Measurements from ENCODE around the gene TRIM34.
A peak's percentile ranks its signal among the peaks of the same experiment; 100 is the strongest.
"Not testable (repeated sequence)": the region's sequence is repeated elsewhere in the genome, so short reads cannot be mapped to it uniquely, and the experiment has no call there.

The TRIM34 gene

GRCh38 chr11:5639953-5640352 is 15.2 kb downstream of the TRIM34 start:
- Mint-ChIP-seq H3K9me3 (no peaks in the 10 kb centered on the region), H3K27ac (no peak overlapping the region), H3K27me3 (ENCODE audit: low read depth) (no peaks in the 10 kb centered on the region), H3K4me1 (ENCODE audit: low read depth) (peaks cover 6% of the 10 kb centered on the region), H3K4me3 (no peak overlapping the region), H3K36me3 (ENCODE audit: low read depth) (peaks cover 28% of the 10 kb centered on the region)
- no peak for DNase-seq (ENCODE audit: low spot score)

GRCh38 chr11:5643585-5643984 is 18.8 kb downstream of the TRIM34 start:
- DNase-seq (ENCODE audit: low spot score) = no peak
- Mint-ChIP-seq H3K4me3 (no peak overlapping the region), H3K27ac (no peak overlapping the region), H3K36me3 (ENCODE audit: low read depth) (peaks cover 18% of the 10 kb centered on the region), H3K9me3 (no peaks in the 10 kb centered on the region), H3K4me1 (ENCODE audit: low read depth) (peaks cover 6% of the 10 kb centered on the region), H3K27me3 (ENCODE audit: low read depth) (no peaks in the 10 kb centered on the region)

GRCh38 chr11:5646139-5646538 is 21.3 kb downstream of the TRIM34 start:
- no peak for DNase-seq (ENCODE audit: low spot score)
- Mint-ChIP-seq H3K27me3 (ENCODE audit: low read depth) (no peaks in the 10 kb centered on the region), H3K4me3 (no peak overlapping the region), H3K27ac (no peak overlapping the region), H3K9me3 (no peaks in the 10 kb centered on the region), H3K4me1 (ENCODE audit: low read depth) (peaks cover 6% of the 10 kb centered on the region), H3K36me3 (ENCODE audit: low read depth) (peaks cover 12% of the 10 kb centered on the region)

GRCh38 chr11:5655474-5655873 is 30.7 kb downstream of the TRIM34 start:
- Mint-ChIP-seq H3K27ac (no peak overlapping the region), H3K9me3 (peaks cover 3% of the 10 kb centered on the region), H3K36me3 (ENCODE audit: low read depth) (peaks cover 2% of the 10 kb centered on the region), H3K4me3 (no peak overlapping the region), H3K27me3 (ENCODE audit: low read depth) (no peaks in the 10 kb centered on the region), H3K4me1 (ENCODE audit: low read depth) (no peaks in the 10 kb centered on the region)
- DNase-seq (ENCODE audit: low spot score) = no peak

GRCh38 chr11:5656956-5657355 is 32.2 kb downstream of the TRIM34 start:
- not testable (repeated sequence) for H3K36me3 Mint-ChIP-seq (ENCODE audit: low read depth); H3K9me3 Mint-ChIP-seq; H3K27ac Mint-ChIP-seq; H3K4me3 Mint-ChIP-seq; H3K27me3 Mint-ChIP-seq (ENCODE audit: low read depth); H3K4me1 Mint-ChIP-seq (ENCODE audit: low read depth); DNase-seq (ENCODE audit: low spot score)

DNA sequence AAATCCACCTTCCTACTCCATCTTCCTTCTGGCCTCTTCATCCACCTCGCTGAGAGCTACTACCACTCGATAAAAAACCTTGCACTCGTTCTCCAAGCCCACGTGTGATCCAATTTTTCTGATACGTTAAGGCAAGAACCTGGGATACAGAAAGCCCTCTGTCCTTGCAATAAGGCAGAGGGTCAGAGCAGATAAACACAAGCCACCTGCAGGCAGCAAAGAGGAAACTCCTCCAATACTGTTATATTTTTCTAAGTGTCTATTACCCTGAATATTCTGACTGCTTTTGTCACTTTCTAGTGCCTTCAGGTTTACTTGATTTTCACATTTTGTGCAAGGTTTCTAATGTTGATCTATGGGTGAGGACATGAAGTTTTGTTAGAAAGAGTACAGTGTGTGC is 33.5 kb downstream of the TRIM34 start:
- Mint-ChIP-seq H3K27ac (no peak overlapping the region), H3K4me3 (no peak overlapping the region), H3K4me1 (ENCODE audit: low read depth) (no peaks in the 10 kb centered on the region), H3K27me3 (ENCODE audit: low read depth) (no peaks in the 10 kb centered on the region), H3K9me3 (peaks cover 3% of the 10 kb centered on the region), H3K36me3 (ENCODE audit: low read depth) (peaks cover 2% of the 10 kb centered on the region)
- no peak for DNase-seq (ENCODE audit: low spot score)

GRCh38 chr11:5663511-5663910 is 38.7 kb downstream of the TRIM34 start:
- Mint-ChIP-seq H3K4me3 (no peak overlapping the region), H3K9me3 (no peaks in the 10 kb centered on the region), H3K36me3 (ENCODE audit: low read depth) (peaks cover 19% of the 10 kb centered on the region), H3K27me3 (ENCODE audit: low read depth) (no peaks in the 10 kb centered on the region), H3K4me1 (ENCODE audit: low read depth) (no peaks in the 10 kb centered on the region), H3K27ac (no peak overlapping the region)
- DNase-seq (ENCODE audit: low spot score) = no peak

- Mint-ChIP-seq H3K9me3 (no peaks in the 10 kb centered on the region), H3K27ac (no peak overlapping the region), H3K4me1 (ENCODE audit: low read depth) (no peaks in the 10 kb centered on the region), H3K36me3 (ENCODE audit: low read depth) (peaks cover 29% of the 10 kb centered on the region), H3K27me3 (ENCODE audit: low read depth) (no peaks in the 10 kb centered on the region), H3K4me3 (no peak overlapping the region)
- DNase-seq (ENCODE audit: low spot score) = no peak
Measured at GRCh38 chr11:5665051-5665570, 40.3 kb downstream of the TRIM34 start.

DNA sequence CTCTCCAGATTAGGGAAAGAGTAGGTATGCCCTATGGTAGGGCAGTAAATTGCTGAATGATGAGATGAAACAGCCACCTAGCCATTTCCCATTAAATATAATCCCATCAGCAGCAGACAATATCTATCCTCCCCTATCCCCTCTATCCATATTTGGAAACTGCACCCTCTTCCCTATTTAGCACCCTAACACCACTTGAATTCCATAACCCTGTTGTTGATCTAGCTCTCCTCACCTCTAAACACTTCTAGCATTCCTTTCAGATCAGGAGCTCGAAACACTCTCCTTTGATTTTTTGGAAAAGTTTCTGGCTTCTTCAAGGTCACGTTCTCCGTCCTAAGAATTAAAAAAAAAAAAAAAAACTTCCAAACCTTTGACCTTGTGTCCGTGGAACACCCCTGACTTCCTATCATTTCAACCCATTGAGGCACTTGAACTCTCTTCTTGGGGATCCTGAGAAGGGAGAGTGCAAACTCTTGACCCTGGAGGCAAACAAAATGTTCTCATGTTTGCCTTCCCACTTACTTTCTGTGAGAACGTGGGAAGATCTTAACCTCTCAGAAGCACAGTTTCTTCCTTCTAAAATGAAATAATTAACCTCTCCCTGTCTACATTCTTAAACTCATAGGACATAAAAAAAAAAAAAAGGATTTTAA is 41.1 kb downstream of the TRIM34 start:
- H3K9me3 Mint-ChIP-seq = no peaks in the 10 kb centered on the region
- DNase-seq (ENCODE audit: low spot score) = no peak
- no peaks in the 10 kb centered on the region for H3K27me3 Mint-ChIP-seq (ENCODE audit: low read depth)
- H3K27ac Mint-ChIP-seq = no peak overlapping the region
- peaks cover 35% of the 10 kb centered on the region for H3K36me3 Mint-ChIP-seq (ENCODE audit: low read depth)
- H3K4me1 Mint-ChIP-seq (ENCODE audit: low read depth) = no peaks in the 10 kb centered on the region
- no peak overlapping the region for H3K4me3 Mint-ChIP-seq

DNA sequence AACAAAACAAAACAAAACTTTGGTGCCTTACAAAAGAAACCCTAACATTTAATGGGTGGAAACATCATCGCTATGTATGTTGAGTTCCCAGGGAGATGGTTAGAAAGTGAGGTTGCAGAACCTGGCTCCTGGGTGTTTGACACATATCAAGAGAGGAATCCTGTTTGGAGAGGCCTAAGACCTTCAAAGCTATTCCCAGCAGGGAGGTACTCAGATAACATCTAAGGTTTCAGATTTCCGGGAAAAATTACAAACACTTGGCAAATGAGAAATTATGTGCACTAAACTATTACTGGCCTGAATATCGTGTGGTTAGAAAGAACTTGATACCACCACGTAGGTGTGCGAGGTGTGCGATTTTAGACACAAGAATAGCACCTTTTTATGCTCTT is 41.6 kb downstream of the TRIM34 start:
- DNase-seq (ENCODE audit: low spot score) = no peak
- Mint-ChIP-seq H3K27ac (no peak overlapping the region), H3K27me3 (ENCODE audit: low read depth) (no peaks in the 10 kb centered on the region), H3K36me3 (ENCODE audit: low read depth) (peaks cover 36% of the 10 kb centered on the region), H3K4me3 (no peak overlapping the region), H3K4me1 (ENCODE audit: low read depth) (no peaks in the 10 kb centered on the region), H3K9me3 (no peaks in the 10 kb centered on the region)

- no peak for DNase-seq (ENCODE audit: low spot score)
- Mint-ChIP-seq H3K9me3 (no peaks in the 10 kb centered on the region), H3K4me3 (no peak overlapping the region), H3K4me1 (ENCODE audit: low read depth) (no peaks in the 10 kb centered on the region), H3K27me3 (ENCODE audit: low read depth) (no peaks in the 10 kb centered on the region), H3K27ac (no peak overlapping the region), H3K36me3 (ENCODE audit: low read depth) (peaks cover 39% of the 10 kb centered on the region)
Measured at GRCh38 chr11:5671831-5672230, 47.0 kb downstream of the TRIM34 start.

- no peak overlapping the region for H3K27ac Mint-ChIP-seq
- no peaks in the 10 kb centered on the region for H3K27me3 Mint-ChIP-seq (ENCODE audit: low read depth)
- H3K4me3 Mint-ChIP-seq = no peak overlapping the region
- H3K9me3 Mint-ChIP-seq = no peaks in the 10 kb centered on the region
- peaks cover 8% of the 10 kb centered on the region for H3K4me1 Mint-ChIP-seq (ENCODE audit: low read depth)
- H3K36me3 Mint-ChIP-seq (ENCODE audit: low read depth) = peaks cover 50% of the 10 kb centered on the region
- no peak for DNase-seq (ENCODE audit: low spot score)
Measured at GRCh38 chr11:5674391-5674790, 49.6 kb downstream of the TRIM34 start.

- H3K4me3 Mint-ChIP-seq = no peak overlapping the region
- no peaks in the 10 kb centered on the region for H3K27me3 Mint-ChIP-seq (ENCODE audit: low read depth)
- DNase-seq (ENCODE audit: low spot score) = no peak
- H3K9me3 Mint-ChIP-seq = no peaks in the 10 kb centered on the region
- H3K27ac Mint-ChIP-seq = no peak overlapping the region
- H3K36me3 Mint-ChIP-seq (ENCODE audit: low read depth) = peaks cover 55% of the 10 kb centered on the region
- peaks cover 34% of the 10 kb centered on the region for H3K4me1 Mint-ChIP-seq (ENCODE audit: low read depth)
Measured at GRCh38 chr11:5679811-5680210, 55.0 kb downstream of the TRIM34 start.

DNA sequence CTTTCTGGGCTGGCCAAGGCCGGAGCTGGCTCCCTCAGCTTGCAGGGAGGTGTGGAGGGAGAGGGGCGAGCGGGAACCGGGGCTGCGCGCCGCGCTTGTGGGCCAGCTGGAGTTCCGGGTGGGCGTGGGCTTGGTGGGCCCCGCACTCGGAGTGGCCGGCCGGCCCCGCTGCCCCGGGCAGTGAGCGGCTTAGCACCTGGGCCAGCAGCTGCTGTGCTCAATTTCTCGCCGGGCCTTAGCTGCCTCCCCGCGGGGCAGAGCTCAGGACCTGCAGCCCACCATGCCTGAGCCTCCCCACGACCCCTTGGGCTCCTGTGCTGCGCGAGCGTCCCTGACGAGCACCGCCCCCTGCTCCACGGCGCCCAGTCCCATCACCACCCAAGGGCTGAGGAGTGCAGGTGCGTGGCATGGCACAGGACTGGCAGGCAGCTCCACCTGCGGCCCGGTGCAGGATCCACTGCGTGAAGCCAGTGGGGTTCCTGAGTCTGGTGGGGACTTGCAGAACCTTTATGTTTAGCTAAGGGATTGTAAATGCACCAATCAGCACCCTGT is 58.2 kb downstream of the TRIM34 start:
- not testable (repeated sequence) for H3K27me3 Mint-ChIP-seq (ENCODE audit: low read depth); DNase-seq (ENCODE audit: low spot score); H3K4me3 Mint-ChIP-seq; H3K27ac Mint-ChIP-seq; H3K9me3 Mint-ChIP-seq
- H3K4me1 Mint-ChIP-seq (ENCODE audit: low read depth) = peaks cover 42% of the 10 kb centered on the region
- peaks cover 37% of the 10 kb centered on the region for H3K36me3 Mint-ChIP-seq (ENCODE audit: low read depth)

GRCh38 chr11:5683620-5684019 is 58.8 kb downstream of the TRIM34 start:
- H3K4me1 Mint-ChIP-seq (ENCODE audit: low read depth) = peaks cover 44% of the 10 kb centered on the region
- H3K27ac Mint-ChIP-seq = peak overlapping the region; percentile 88
- peak overlapping the region; percentile 90 for H3K4me3 Mint-ChIP-seq
- not testable (repeated sequence) for H3K9me3 Mint-ChIP-seq; H3K27me3 Mint-ChIP-seq (ENCODE audit: low read depth); DNase-seq (ENCODE audit: low spot score)
- H3K36me3 Mint-ChIP-seq (ENCODE audit: low read depth) = peaks cover 31% of the 10 kb centered on the region
